Stimulated activated CD4-positive, alpha-beta T cell treated with anti-CD3 and anti-CD28 coated beads, Interleukin-12 subunit alpha, Interleukin-12 subunit beta, amount 100 ng/mL, for 48 hours (primary cell): Measurements from ENCODE around the gene HTT.

Source experiments
- DNase-seq, 3 donors: peaks; one replicate each; pipeline ENCODE4 v3.0.0-alpha.2; 2020; ENCODE audit warnings: low read depth in 2 of 3, low spot score in 1 of 3

HTT gene

GRCh38 chr4:3233391-3234071, 159.1 kb downstream of the HTT start:
- no peak for DNase-seq

- no peak for DNase-seq
These were observed 159.9 kb downstream of the HTT start for GRCh38 chr4:3234171-3235029.

- no peak for DNase-seq
These were observed 160.5 kb downstream of the HTT start for GRCh38 chr4:3235030-3235345.

GRCh38 chr4:3235581-3235980, 161.1 kb downstream of the HTT start:
- DNase-seq: no peak

GRCh38 chr4:3236326-3236878, 161.9 kb downstream of the HTT start:
- DNase-seq: no peak

- DNase-seq: no peak
These were observed 162.8 kb downstream of the HTT start for GRCh38 chr4:3237266-3237665.

GRCh38 chr4:3237712-3238560, 163.5 kb downstream of the HTT start:
- DNase-seq: no peak

GRCh38 chr4:3238721-3239120, 164.2 kb downstream of the HTT start:
- DNase-seq: no peak

GRCh38 chr4:3239303-3239702, 164.8 kb downstream of the HTT start:
- no peak for DNase-seq

GRCh38 chr4:3239998-3240920, 165.8 kb downstream of the HTT start:
- DNase-seq: no peak

GRCh38 chr4:3240936-3241522, 166.5 kb downstream of the HTT start:
- no peak for DNase-seq

GRCh38 chr4:3241898-3242524, 167.5 kb downstream of the HTT start:
- DNase-seq: no peak

GRCh38 chr4:3243136-3243780, 168.8 kb downstream of the HTT start:
- no peak for DNase-seq

- no peak for DNase-seq
These were observed 169.5 kb downstream of the HTT start for GRCh38 chr4:3244002-3244401.

GRCh38 chr4:3244747-3245146, 170.3 kb downstream of the HTT start:
- DNase-seq: no peak

- no peak for DNase-seq
These were observed 171.2 kb downstream of the HTT start for GRCh38 chr4:3245676-3246075.

GRCh38 chr4:3246458-3247398, 172.2 kb downstream of the HTT start:
- no peak for DNase-seq
